ENCODE results near the gene VSTM2L. TPM values are rescaled to one million over a fixed set of nuclear protein-coding genes. Genes with fewer than 3 reads are reported as not detected.

Gene VSTM2L
- total and polyA plus RNA-seq, 2 donors (not counting 3 experiments of a cell fraction or from before 2014, with no cell fraction given): 0.18 TPM; not detected in 1

GRCh38 chr20:37973059-37973910 lies 70.4 kb downstream of the VSTM2L start:
- ChIA-PET CTCF (no interaction called here), POLR2A (no interaction called here)
- Histone ChIP-seq H3K4me3 (replicated peaks in 1 of 3; ENCODE audit: insufficient read depth in 1 of 3, low read depth in 1 of 3, low read length in 3 of 3) (no peak overlapping the region), H3K9me1 (replicated peaks; ENCODE audit: control insufficient read depth, extremely low read depth, insufficient read depth, low read length) (no peaks in the 10 kb centered on the region), H3K27ac (ENCODE audit: insufficient read depth, low read depth, low read length) (no peak overlapping the region), H3K9ac (replicated peaks; ENCODE audit: extremely low read depth, insufficient read depth, low read length) (no peak overlapping the region), H3K4me1 (ENCODE audit: control insufficient read depth, extremely low read depth, insufficient read depth, low read length) (no peaks in the 10 kb centered on the region), H2AFZ (ENCODE audit: low read depth, low read length) (no peak overlapping the region), H3K9me3 (replicated peaks; ENCODE audit: control insufficient read depth, insufficient read depth, low read length) (no peaks in the 10 kb centered on the region), H4K20me1 (replicated peaks; ENCODE audit: control insufficient read depth, extremely low read depth, insufficient read depth, low read length) (no peaks in the 10 kb centered on the region), H3K79me2 (ENCODE audit: control insufficient read depth, insufficient read depth, low read length) (no peaks in the 10 kb centered on the region), H3K4me2 (ENCODE audit: insufficient read depth, low read length) (no peak overlapping the region), H3K36me3 (ENCODE audit: control insufficient read depth in 2 of 2, extremely low read depth in 1 of 2, insufficient read depth in 2 of 2, low read length in 2 of 2) (no peaks in the 10 kb centered on the region), H3K27me3 (ENCODE audit: control insufficient read depth in 2 of 2, insufficient read depth in 2 of 2, low read length in 2 of 2) (peaks cover 14 to 15% of the 10 kb centered on the region in 2 experiments)
- DNase-seq (ENCODE audit: low read depth, low spot score) (no peak), FAIRE-seq (no peak)
- TF ChIP-seq CTCF (IDR thresholded peaks at IDR 0.05; ENCODE audit: extremely low read depth in 1 of 2, insufficient read depth in 1 of 2, low read depth in 1 of 2, low read length in 2 of 2) (no peak), FOS (IDR thresholded peaks at IDR 0.05; ENCODE audit: borderline replicate concordance, insufficient read depth, low read length) (no peak), POLR2A (IDR thresholded peaks at IDR 0.05; ENCODE audit: low read depth, low read length) (no peak), JUN (IDR thresholded peaks at IDR 0.05; ENCODE audit: borderline replicate concordance, insufficient read depth, insufficient read length, low read depth) (no peak), POLR2AphosphoS5 (IDR thresholded peaks at IDR 0.05; ENCODE audit: insufficient read depth, low read depth, low read length) (no peak), EZH2 (IDR thresholded peaks at IDR 0.05; ENCODE audit: borderline replicate concordance, low read depth, low read length, severe bottlenecking) (no peak), GATA2 (IDR thresholded peaks at IDR 0.05; ENCODE audit: insufficient read depth, insufficient read length, low read depth, low read length) (no peak), MAX (IDR thresholded peaks at IDR 0.05; ENCODE audit: insufficient read depth, insufficient read length) (no peak), MYC (IDR thresholded peaks at IDR 0.05; ENCODE audit: low read depth, low read length) (no peak)
- intact Hi-C loops (cut with micrococcal nuclease) (no loop called here), dilution Hi-C loops (cut with MboI; ENCODE audit: extremely low pct_ligation_motif_present, low sequenced_read_pairs) (no loop called here)
- no TSS peak for BruUV-seq (replicated peaks)
